SK-N-SH treated with all-trans-retinoic acid at 6 μM for 48 hours (cell line): ENCODE results near the gene MAP3K14.

ENCODE experiments used
- ATAC-seq: fragments of 200-7000 bp; cut with Tn5 transposase; 3 replicates; pipeline ENCODE4 v1.9.1; 2020; ENCODE audit warnings: mild to moderate bottlenecking, moderate library complexity
- ARNTL ChIP-seq: fragments of 450-650 bp; formaldehyde crosslinking; IDR thresholded peaks from 2 replicates; pipeline ENCODE4 v1.5.0; 2020; ENCODE audit warnings: low read depth, mild to moderate bottlenecking, moderate library complexity, borderline replicate concordance
- CSDC2 ChIP-seq: fragments of 250-450 bp; sonication (Bioruptor Pico); IDR thresholded peaks from 2 replicates; pipeline ENCODE4 v1.5.0; 2020; ENCODE audit warnings: mild to moderate bottlenecking, moderate library complexity
- ESRRG ChIP-seq: fragments of 250-450 bp; sonication (Bioruptor Pico); IDR thresholded peaks from 2 replicates; pipeline ENCODE4 v1.6.1; 2021; ENCODE audit warnings: mild to moderate bottlenecking
- GLIS3 ChIP-seq: fragments of 250-450 bp; sonication (Bioruptor Pico); IDR thresholded peaks from 2 replicates; pipeline ENCODE4 v1.5.0; 2020; ENCODE audit warnings: mild to moderate bottlenecking, moderate library complexity
- ISL1 ChIP-seq: fragments of 250-450 bp; sonication (Bioruptor Pico); IDR thresholded peaks from 2 replicates; pipeline ENCODE4 v2.1.2; 2022; ENCODE audit warnings: mild to moderate bottlenecking, moderate library complexity
- OSR1 ChIP-seq: fragments of 250-450 bp; sonication (Bioruptor Pico); IDR thresholded peaks from 2 replicates; pipeline ENCODE4 v1.8.0; 2022; ENCODE audit warnings: moderate library complexity, mild to moderate bottlenecking, inconsistent platforms
- PPARA ChIP-seq: fragments of 250-450 bp; sonication (Bioruptor Pico); IDR thresholded peaks from 2 replicates; pipeline ENCODE4 v1.5.0; 2020; ENCODE audit warnings: mild to moderate bottlenecking, borderline replicate concordance
- RARB ChIP-seq: fragments of 250-450 bp; sonication (Bioruptor Pico); IDR thresholded peaks from 2 replicates; pipeline ENCODE4 v1.8.0; 2021; ENCODE audit warnings: mild to moderate bottlenecking, moderate library complexity
- SNAI2 ChIP-seq: fragments of 250-450 bp; sonication (Bioruptor Pico); IDR thresholded peaks from 2 replicates; pipeline ENCODE4 v1.5.0; 2020; ENCODE audit warnings: mild to moderate bottlenecking, moderate library complexity
- TCF4 ChIP-seq: fragments of 250-450 bp; sonication (Bioruptor Pico); IDR thresholded peaks from 2 replicates; pipeline ENCODE4 v1.8.0; 2021; ENCODE audit warnings: mild to moderate bottlenecking, moderate library complexity, borderline replicate concordance
- TOX ChIP-seq: fragments of 250-450 bp; sonication (Bioruptor Pico); IDR thresholded peaks from 2 replicates; pipeline ENCODE4 v1.8.0; 2021; ENCODE audit warnings: mild to moderate bottlenecking, moderate library complexity, borderline replicate concordance
- ZC3H10 ChIP-seq: fragments of 250-450 bp; sonication (Bioruptor Pico); IDR thresholded peaks from 2 replicates; pipeline ENCODE4 v1.5.1; 2021; ENCODE audit warnings: mild to moderate bottlenecking, moderate library complexity
- ZFP3 ChIP-seq: fragments of 250-450 bp; sonication (Bioruptor Pico); IDR thresholded peaks from 2 replicates; pipeline ENCODE4 v1.5.0; 2020; ENCODE audit warnings: mild to moderate bottlenecking, moderate library complexity
- ZNF565 ChIP-seq: fragments of 450-650 bp; formaldehyde crosslinking; conservative IDR thresholded peaks from 2 replicates; pipeline ENCODE4 v1.5.0; 2020; ENCODE audit warnings: low read depth, mild to moderate bottlenecking, moderate library complexity
- ZNF70 ChIP-seq: fragments of 450-650 bp; formaldehyde crosslinking; IDR thresholded peaks from 2 replicates; pipeline ENCODE4 v1.5.0; 2020; ENCODE audit warnings: mild to moderate bottlenecking, moderate library complexity
- ZNF8 ChIP-seq: fragments of 450-650 bp; formaldehyde crosslinking; IDR thresholded peaks from 2 replicates; pipeline ENCODE4 v1.5.0; 2020; ENCODE audit warnings: mild to moderate bottlenecking, moderate library complexity
- TF ChIP-seq, protein P1 (sequence below): fragments of 250-450 bp; sonication (Bioruptor Pico); IDR thresholded peaks from 2 replicates; pipeline ENCODE4 v1.8.0; 2021; ENCODE audit warnings: low read depth, mild to moderate bottlenecking, moderate library complexity, borderline replicate concordance
- TF ChIP-seq, protein P2 (sequence below): fragments of 250-450 bp; sonication (Bioruptor Pico); IDR thresholded peaks from 2 replicates; pipeline ENCODE4 v1.8.0; 2020; ENCODE audit warnings: mild to moderate bottlenecking, moderate library complexity, borderline replicate concordance
- TF ChIP-seq, protein P3 (sequence below): fragments of 250-450 bp; sonication (Bioruptor Pico); IDR thresholded peaks from 2 replicates; pipeline ENCODE4 v1.5.0; 2020; ENCODE audit warnings: mild to moderate bottlenecking, moderate library complexity
- TF ChIP-seq, protein P4 (sequence below): fragments of 250-450 bp; sonication (Bioruptor Pico); IDR thresholded peaks from 2 replicates; pipeline ENCODE4 v1.5.1; 2021; ENCODE audit warnings: mild to moderate bottlenecking, moderate library complexity
- TF ChIP-seq, protein P5 (sequence below): fragments of 250-450 bp; sonication (Bioruptor Pico); IDR thresholded peaks from 2 replicates; pipeline ENCODE4 v1.5.1; 2020; ENCODE audit warnings: low read depth, mild to moderate bottlenecking, moderate library complexity

MAP3K14 gene

DNA sequence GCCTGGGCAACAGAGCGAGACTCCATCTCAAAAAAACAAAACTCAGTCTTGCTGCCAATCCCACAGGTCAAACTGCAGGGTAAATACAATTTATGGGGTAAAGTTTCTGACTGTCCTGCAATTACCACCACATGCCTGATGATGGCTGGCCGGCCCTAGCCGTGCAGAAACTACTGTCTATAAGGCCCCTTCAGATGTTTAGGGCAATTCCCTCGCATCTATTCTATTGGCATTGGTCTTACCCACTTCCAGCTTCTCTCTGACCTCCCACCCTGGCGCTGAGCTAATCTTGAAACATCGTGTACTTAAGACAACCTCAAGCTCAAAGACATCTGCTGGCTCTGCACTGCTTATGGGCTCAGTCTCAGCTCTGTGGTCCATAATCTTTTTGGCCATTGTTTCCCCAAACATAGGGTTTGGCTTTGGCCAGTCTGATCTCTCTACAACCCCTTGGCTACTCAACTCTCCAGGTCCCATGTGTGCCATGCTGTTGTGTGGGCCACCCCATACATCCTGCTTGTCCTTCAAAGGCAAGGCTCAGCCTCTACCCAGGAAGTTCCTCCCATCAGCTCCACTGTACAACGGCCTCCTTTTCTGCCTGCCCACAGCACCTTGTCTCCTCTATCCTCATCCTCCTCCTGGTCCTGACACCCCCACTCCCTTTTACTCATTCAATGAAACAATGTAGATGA is 16.6 kb downstream of the MAP3K14 start:
- TF ChIP-seq ZNF8 (CRISPR knock-in tag) (no peak), CSDC2 (CRISPR knock-in tag) (no peak), ZFP3 (CRISPR knock-in tag) (no peak), ZC3H10 (CRISPR knock-in tag) (no peak)
- ATAC-seq, result no peak

DNA sequence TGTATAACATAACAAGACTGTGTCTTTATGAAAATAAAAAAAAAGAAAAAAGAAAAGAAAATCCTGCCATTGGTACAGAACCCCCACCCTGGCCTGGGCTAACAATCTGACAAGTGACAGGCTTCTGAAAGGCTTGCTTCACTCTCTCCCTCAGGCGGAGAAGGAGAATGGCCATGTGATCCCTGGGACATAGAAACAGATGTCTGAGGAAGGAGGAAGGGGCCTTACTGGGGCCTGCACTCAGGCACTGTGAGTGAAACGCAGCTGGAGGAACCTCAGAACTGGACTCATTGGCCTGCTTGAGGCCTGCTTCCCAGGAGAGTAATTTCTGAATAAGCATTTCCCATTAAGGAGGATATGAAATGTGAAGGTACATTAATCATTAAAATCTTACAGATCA is 17.5 kb downstream of the MAP3K14 start:
- no peak for TF ChIP-seq ESRRG (CRISPR knock-in tag)
- no peak for TF ChIP-seq RARB
- no peak for TF ChIP-seq TCF4 (CRISPR knock-in tag)
- no peak for TF ChIP-seq PPARA (CRISPR knock-in tag)
- no peak for TF ChIP-seq ZNF70 (CRISPR knock-in tag)
- TF ChIP-seq ZFP3 (CRISPR knock-in tag), result no peak
- TF ChIP-seq CSDC2 (CRISPR knock-in tag), result no peak
- TF ChIP-seq, protein P1, sequence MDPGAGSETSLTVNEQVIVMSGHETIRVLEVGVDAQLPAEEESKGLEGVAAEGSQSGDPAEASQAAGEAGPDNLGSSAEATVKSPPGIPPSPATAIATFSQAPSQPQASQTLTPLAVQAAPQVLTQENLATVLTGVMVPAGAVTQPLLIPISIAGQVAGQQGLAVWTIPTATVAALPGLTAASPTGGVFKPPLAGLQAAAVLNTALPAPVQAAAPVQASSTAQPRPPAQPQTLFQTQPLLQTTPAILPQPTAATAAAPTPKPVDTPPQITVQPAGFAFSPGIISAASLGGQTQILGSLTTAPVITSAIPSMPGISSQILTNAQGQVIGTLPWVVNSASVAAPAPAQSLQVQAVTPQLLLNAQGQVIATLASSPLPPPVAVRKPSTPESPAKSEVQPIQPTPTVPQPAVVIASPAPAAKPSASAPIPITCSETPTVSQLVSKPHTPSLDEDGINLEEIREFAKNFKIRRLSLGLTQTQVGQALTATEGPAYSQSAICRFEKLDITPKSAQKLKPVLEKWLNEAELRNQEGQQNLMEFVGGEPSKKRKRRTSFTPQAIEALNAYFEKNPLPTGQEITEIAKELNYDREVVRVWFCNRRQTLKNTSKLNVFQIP, result no peak
- TF ChIP-seq ZNF565 (CRISPR knock-in tag), result no peak
- TF ChIP-seq, protein P2, sequence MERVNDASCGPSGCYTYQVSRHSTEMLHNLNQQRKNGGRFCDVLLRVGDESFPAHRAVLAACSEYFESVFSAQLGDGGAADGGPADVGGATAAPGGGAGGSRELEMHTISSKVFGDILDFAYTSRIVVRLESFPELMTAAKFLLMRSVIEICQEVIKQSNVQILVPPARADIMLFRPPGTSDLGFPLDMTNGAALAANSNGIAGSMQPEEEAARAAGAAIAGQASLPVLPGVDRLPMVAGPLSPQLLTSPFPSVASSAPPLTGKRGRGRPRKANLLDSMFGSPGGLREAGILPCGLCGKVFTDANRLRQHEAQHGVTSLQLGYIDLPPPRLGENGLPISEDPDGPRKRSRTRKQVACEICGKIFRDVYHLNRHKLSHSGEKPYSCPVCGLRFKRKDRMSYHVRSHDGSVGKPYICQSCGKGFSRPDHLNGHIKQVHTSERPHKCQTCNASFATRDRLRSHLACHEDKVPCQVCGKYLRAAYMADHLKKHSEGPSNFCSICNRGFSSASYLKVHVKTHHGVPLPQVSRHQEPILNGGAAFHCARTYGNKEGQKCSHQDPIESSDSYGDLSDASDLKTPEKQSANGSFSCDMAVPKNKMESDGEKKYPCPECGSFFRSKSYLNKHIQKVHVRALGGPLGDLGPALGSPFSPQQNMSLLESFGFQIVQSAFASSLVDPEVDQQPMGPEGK, result no peak
- no peak for TF ChIP-seq ARNTL (CRISPR knock-in tag)
- TF ChIP-seq SNAI2 (CRISPR knock-in tag), result no peak
- TF ChIP-seq OSR1 (CRISPR knock-in tag), result no peak
- TF ChIP-seq, protein P3, sequence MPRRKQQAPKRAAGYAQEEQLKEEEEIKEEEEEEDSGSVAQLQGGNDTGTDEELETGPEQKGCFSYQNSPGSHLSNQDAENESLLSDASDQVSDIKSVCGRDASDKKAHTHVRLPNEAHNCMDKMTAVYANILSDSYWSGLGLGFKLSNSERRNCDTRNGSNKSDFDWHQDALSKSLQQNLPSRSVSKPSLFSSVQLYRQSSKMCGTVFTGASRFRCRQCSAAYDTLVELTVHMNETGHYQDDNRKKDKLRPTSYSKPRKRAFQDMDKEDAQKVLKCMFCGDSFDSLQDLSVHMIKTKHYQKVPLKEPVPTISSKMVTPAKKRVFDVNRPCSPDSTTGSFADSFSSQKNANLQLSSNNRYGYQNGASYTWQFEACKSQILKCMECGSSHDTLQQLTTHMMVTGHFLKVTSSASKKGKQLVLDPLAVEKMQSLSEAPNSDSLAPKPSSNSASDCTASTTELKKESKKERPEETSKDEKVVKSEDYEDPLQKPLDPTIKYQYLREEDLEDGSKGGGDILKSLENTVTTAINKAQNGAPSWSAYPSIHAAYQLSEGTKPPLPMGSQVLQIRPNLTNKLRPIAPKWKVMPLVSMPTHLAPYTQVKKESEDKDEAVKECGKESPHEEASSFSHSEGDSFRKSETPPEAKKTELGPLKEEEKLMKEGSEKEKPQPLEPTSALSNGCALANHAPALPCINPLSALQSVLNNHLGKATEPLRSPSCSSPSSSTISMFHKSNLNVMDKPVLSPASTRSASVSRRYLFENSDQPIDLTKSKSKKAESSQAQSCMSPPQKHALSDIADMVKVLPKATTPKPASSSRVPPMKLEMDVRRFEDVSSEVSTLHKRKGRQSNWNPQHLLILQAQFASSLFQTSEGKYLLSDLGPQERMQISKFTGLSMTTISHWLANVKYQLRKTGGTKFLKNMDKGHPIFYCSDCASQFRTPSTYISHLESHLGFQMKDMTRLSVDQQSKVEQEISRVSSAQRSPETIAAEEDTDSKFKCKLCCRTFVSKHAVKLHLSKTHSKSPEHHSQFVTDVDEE, result no peak
- TF ChIP-seq GLIS3 (CRISPR knock-in tag), result no peak
- no peak for TF ChIP-seq ISL1 (CRISPR knock-in tag)
- TF ChIP-seq, protein P4, sequence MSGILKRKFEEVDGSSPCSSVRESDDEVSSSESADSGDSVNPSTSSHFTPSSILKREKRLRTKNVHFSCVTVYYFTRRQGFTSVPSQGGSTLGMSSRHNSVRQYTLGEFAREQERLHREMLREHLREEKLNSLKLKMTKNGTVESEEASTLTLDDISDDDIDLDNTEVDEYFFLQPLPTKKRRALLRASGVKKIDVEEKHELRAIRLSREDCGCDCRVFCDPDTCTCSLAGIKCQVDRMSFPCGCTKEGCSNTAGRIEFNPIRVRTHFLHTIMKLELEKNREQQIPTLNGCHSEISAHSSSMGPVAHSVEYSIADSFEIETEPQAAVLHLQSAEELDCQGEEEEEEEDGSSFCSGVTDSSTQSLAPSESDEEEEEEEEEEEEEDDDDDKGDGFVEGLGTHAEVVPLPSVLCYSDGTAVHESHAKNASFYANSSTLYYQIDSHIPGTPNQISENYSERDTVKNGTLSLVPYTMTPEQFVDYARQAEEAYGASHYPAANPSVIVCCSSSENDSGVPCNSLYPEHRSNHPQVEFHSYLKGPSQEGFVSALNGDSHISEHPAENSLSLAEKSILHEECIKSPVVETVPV (CRISPR knock-in tag), result no peak
- no peak for TF ChIP-seq TOX (CRISPR knock-in tag)
- TF ChIP-seq, all 23 proteins: peak for 0
- ATAC-seq, result no peak; the same call in 2 of the 3 replicates

DNA sequence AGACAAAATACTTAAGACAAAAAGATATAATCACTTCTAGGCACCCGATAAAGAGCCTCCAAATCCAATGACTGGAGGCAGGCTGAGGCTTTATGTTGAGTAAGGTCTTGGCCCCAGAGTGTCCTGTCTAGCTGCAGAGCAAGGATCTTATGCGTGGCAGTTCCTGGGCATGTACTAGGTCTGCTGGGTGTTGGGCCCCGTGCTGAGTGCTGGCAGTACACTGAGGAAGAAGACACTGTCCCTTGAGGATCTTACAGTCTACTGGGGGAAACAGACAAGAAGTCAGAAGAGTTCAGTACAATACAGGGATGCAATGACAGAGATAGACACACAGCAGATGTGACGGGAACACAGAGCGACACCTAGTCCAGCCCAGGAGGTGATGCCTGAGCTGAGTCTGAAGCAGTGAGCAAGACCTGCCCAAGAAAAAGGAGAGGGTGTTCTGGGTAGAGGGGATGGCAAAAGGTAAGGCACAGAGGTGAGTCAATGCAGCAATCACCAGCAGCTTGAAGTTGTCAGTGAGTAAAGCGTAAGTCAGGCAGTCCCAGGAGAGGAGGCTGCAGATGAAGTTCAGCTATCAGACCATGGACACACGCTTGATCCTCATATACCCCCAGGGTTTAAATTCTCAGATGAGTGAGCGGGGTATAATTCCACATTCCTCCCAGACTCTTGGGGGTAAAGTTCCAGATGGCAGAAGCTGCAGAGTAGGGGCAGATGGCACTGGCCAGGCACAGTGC is 18.1 kb downstream of the MAP3K14 start:
- no peak for ATAC-seq
- no peak for TF ChIP-seq ZC3H10 (CRISPR knock-in tag)
- no peak for TF ChIP-seq CSDC2 (CRISPR knock-in tag)
- TF ChIP-seq, protein P5, sequence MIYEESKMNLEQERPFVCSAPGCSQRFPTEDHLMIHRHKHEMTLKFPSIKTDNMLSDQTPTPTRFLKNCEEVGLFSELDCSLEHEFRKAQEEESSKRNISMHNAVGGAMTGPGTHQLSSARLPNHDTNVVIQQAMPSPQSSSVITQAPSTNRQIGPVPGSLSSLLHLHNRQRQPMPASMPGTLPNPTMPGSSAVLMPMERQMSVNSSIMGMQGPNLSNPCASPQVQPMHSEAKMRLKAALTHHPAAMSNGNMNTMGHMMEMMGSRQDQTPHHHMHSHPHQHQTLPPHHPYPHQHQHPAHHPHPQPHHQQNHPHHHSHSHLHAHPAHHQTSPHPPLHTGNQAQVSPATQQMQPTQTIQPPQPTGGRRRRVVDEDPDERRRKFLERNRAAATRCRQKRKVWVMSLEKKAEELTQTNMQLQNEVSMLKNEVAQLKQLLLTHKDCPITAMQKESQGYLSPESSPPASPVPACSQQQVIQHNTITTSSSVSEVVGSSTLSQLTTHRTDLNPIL, result no peak
- TF ChIP-seq, protein P2, result no peak
- no peak for TF ChIP-seq OSR1 (CRISPR knock-in tag)
- no peak for TF ChIP-seq ESRRG (CRISPR knock-in tag)
- no peak for TF ChIP-seq ZNF8 (CRISPR knock-in tag)
